Suprapubic skin (tissue), 4 donors: ENCODE results near the gene MAS1L. TPM values are rescaled to one million over a fixed set of nuclear protein-coding genes. Genes with fewer than 3 reads are reported as not detected.
"Not testable (repeated sequence)": the region's sequence is repeated elsewhere in the genome, so short reads cannot be mapped to it uniquely, and the experiment has no call there.

Experiments used
- DNase-seq, 2 donors: peaks; one replicate each; pipeline ENCODE4 v3.0.0-alpha.2; 2019; ENCODE audit warnings: low spot score in 2 of 2
- H3K27ac ChIP-seq: fragments of 200-600 bp; sonication (generic); one replicate; pipeline ENCODE4 v1.5.1; 2019
- H3K27me3 ChIP-seq: fragments of 200-600 bp; sonication (generic); one replicate; pipeline ENCODE4 v1.5.1; 2019
- H3K36me3 ChIP-seq: fragments of 200-600 bp; sonication (generic); one replicate; pipeline ENCODE4 v1.5.1; 2019
- H3K4me1 ChIP-seq: fragments of 200-600 bp; sonication (generic); one replicate; pipeline ENCODE4 v1.5.1; 2019
- H3K4me3 ChIP-seq: fragments of 200-600 bp; sonication (generic); one replicate; pipeline ENCODE4 v1.5.1; 2019; ENCODE audit warnings: mild to moderate bottlenecking
- H3K9me3 ChIP-seq: fragments of 200-600 bp; sonication (generic); one replicate; pipeline ENCODE4 v1.5.1; 2019
- EP300 ChIP-seq: sonication (generic); formaldehyde crosslinking; IDR thresholded peaks from one replicate; pipeline ENCODE4 v1.6.1; 2017; ENCODE audit warnings: antibody characterized with exemption
- POLR2A ChIP-seq, 2 donors: fragments of 450-650 bp; IDR thresholded peaks; one replicate each; pipeline ENCODE4 v1.6.1; 2017; ENCODE audit warnings: antibody characterized with exemption in 2 of 2, mild to moderate bottlenecking in 2 of 2, moderate library complexity in 2 of 2
- POLR2AphosphoS5 ChIP-seq, 3 donors: sonication (generic); formaldehyde crosslinking; IDR thresholded peaks; one replicate each; pipeline ENCODE4 v1.6.1; 2017; ENCODE audit warnings: antibody characterized with exemption in 3 of 3
- WGBS: methylation state at CpG from one replicate; pipeline ENCODE4 v1.1.5; 2018; 5-methylcytosine and 5-hydroxymethylcytosine counted together
- total RNA-seq, 4 donors: library from RNA; depleted of rRNA; stranded (reverse); fragments of >200 nt; gene quantifications; one replicate each; pipeline ENCODE4 v1.1.0, GENCODE V29; 2016
- TF ChIP-seq, protein P1 (sequence below), 2 donors: fragments of 200-600 bp in 1 of 2; fragments of 450-650 bp in 1 of 2; sonication (generic) in 1 of 2; IDR thresholded peaks; one replicate each; pipeline ENCODE4 v1.5.1; 2016 to 2019; ENCODE audit warnings: antibody characterized with exemption in 2 of 2, mild to moderate bottlenecking in 1 of 2, moderate library complexity in 1 of 2

MAS1L gene
- total RNA-seq, 4 donors from 2014 or later = not detected

DNA sequence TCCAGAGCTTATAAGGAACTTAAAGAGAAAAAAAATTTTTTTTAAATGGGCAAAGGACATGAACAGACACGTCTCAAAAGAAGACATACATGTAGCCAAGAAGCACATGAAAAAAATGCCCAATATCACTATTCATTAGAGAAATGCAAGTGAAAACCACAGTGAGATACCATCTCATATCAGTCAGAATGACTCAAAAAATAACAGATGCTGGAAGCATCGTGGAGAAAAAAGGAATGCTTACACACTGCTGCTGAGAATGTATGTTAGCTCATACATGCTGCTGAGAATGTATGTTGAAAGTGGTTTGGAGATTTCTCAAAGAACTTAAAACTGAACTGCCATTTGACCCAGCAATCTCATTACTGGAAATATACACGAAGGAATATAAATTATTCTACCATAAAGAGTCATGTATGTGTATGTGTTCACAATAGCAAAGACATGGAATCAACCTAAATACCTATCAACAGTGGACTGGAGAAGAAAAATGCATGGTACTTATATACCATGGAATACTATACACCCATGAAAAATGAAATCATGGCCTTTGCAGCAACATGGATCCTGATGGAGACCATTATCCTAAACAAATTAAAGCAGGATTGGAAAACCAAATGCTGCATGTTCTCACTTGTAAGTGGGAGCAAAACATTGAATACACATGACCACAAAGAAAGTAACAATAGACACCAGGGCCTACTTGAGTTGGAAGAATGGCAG, 36.1 kb downstream of the MAS1L start:
- DNase-seq = no peak
- TF ChIP-seq POLR2A (IDR thresholded peaks at IDR 0.05) (no peak), POLR2AphosphoS5 (IDR thresholded peaks at IDR 0.05) (no peak), EP300 (no peak)
- TF ChIP-seq, protein P1, sequence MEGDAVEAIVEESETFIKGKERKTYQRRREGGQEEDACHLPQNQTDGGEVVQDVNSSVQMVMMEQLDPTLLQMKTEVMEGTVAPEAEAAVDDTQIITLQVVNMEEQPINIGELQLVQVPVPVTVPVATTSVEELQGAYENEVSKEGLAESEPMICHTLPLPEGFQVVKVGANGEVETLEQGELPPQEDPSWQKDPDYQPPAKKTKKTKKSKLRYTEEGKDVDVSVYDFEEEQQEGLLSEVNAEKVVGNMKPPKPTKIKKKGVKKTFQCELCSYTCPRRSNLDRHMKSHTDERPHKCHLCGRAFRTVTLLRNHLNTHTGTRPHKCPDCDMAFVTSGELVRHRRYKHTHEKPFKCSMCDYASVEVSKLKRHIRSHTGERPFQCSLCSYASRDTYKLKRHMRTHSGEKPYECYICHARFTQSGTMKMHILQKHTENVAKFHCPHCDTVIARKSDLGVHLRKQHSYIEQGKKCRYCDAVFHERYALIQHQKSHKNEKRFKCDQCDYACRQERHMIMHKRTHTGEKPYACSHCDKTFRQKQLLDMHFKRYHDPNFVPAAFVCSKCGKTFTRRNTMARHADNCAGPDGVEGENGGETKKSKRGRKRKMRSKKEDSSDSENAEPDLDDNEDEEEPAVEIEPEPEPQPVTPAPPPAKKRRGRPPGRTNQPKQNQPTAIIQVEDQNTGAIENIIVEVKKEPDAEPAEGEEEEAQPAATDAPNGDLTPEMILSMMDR (IDR thresholded peaks at IDR 0.05) = no peak
- WGBS = 44% methylated on average over 3 of the region's 3 CpGs
- no peak overlapping the region for H3K27ac ChIP-seq
- H3K27me3 ChIP-seq = no peaks in the 10 kb centered on the region
- H3K4me1 ChIP-seq = no peaks in the 10 kb centered on the region
- no peaks in the 10 kb centered on the region for H3K36me3 ChIP-seq
- H3K9me3 ChIP-seq = no peaks in the 10 kb centered on the region
- H3K4me3 ChIP-seq = no peak overlapping the region

DNA sequence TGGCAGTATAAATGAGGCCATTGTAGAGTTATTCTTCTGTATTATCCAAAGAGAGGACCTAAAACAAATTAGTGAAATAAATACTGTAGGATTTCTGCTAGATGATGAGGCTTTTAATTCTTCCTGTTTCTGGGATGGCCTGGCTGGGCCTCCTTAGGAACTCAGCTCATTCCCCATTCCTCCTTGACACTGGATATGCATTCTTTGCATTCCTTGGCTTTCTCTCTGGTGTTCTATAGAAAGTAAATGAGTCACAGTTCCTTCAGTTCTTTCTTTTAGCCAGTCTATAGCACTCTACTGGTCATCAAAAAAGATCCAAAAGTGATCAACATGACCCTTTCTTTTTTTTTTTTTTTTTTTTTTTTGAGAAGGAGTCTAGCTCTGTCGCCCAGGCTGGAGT, 40.1 kb downstream of the MAS1L start:
- no peak for TF ChIP-seq EP300
- no peak for TF ChIP-seq POLR2A (IDR thresholded peaks at IDR 0.05)
- TF ChIP-seq POLR2AphosphoS5 (IDR thresholded peaks at IDR 0.05) = no peak
- TF ChIP-seq, protein P1 (IDR thresholded peaks at IDR 0.05) = no peak
- no peaks in the 10 kb centered on the region for H3K36me3 ChIP-seq
- H3K9me3 ChIP-seq = no peaks in the 10 kb centered on the region
- 100% methylated on average over 1 of the region's 1 CpG for WGBS
- no peak for DNase-seq
- H3K4me1 ChIP-seq = no peaks in the 10 kb centered on the region
- no peak overlapping the region for H3K27ac ChIP-seq
- no peak overlapping the region for H3K4me3 ChIP-seq
- H3K27me3 ChIP-seq = no peaks in the 10 kb centered on the region

DNA sequence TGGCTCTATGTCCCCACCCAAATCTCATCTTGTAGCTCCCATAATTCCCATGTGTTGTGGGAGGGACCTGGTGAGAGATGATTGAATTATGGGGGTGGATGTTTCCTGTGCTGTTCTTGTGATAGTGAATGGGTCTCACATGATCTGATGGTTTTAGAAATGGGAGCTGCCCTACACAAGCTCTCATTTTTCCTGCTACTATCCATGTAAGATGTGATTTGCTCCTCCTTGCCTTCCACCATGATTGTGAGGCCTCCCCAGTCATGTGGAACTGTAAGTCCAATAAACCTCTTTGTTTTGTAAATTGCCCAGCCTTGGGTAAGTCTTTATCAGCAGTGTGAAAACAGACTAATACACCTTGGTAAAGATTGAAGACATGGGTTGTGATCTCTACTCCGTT, 43.7 kb downstream of the MAS1L start:
- H3K4me3 ChIP-seq, DNase-seq, H3K36me3 ChIP-seq, H3K4me1 ChIP-seq, H3K27me3 ChIP-seq, H3K9me3 ChIP-seq, H3K27ac ChIP-seq: not testable (repeated sequence)
- 92% methylated on average over 1 of the region's 1 CpG for WGBS

DNA sequence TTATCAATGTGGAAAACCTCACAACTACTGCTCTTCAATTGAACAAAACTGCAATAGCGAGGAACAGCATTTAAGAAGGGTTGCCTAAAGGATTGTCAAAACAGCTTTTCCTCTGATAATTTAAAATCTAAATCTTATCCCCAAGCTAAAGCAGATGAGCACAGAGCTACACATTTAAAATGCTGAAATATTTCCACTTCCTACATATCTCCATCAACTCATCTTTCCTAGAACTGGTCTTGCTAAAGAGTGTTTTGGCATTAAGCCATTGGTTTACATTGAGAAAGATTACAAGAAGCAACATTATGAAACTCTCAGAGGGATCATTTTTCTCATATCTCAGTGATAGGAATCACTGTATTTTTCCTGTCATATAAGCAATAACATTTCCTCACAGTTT, 45.0 kb downstream of the MAS1L start:
- Histone ChIP-seq H3K36me3 (no peaks in the 10 kb centered on the region), H3K4me1 (no peaks in the 10 kb centered on the region), H3K27ac (no peak overlapping the region), H3K27me3 (no peaks in the 10 kb centered on the region), H3K4me3 (no peak overlapping the region), H3K9me3 (no peaks in the 10 kb centered on the region)
- DNase-seq = no peak
- 76% methylated on average over 1 of the region's 1 CpG for WGBS
- no peak for TF ChIP-seq EP300
- no peak for TF ChIP-seq POLR2A (IDR thresholded peaks at IDR 0.05)
- TF ChIP-seq, protein P1 (IDR thresholded peaks at IDR 0.05) = no peak
- TF ChIP-seq POLR2AphosphoS5 (IDR thresholded peaks at IDR 0.05) = no peak

DNA sequence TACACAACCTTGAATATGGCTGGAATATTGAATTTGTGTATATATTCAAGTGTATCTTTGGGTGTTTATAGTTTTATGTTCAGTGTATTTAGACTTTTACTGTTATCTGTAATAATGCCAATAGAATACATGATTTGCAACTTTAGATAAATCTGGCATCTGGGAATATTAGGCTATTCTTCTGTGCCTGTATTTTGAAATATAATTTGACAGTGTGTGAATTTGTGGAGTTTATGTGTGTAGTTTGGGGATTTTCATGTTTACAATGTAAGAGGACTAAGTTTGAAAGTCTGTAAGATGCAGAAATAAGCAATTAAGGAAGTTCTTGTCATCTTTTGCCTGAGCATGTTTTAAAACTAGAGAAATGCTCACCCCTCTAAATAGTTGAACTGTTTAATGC, 48.8 kb downstream of the MAS1L start, which contains the start of gene OR10C1:
TSS of gene OR10C1 (plus strand) at position 301 of the 400 bp plus-strand sequence. CDS start 710 bp downstream, outside the sequence.
- Histone ChIP-seq H3K27ac (no peak within 1 kb of the TSS), H3K9me3 (no peaks in the 10 kb centered on the region), H3K4me1 (no peaks in the 10 kb centered on the region), H3K36me3 (no peaks in the 10 kb centered on the region), H3K27me3 (no peaks in the 10 kb centered on the region), H3K4me3 (no peak within 1 kb of the TSS)
- DNase-seq = no peak
- TF ChIP-seq POLR2AphosphoS5 (IDR thresholded peaks at IDR 0.05) (no peak), EP300 (no peak), POLR2A (IDR thresholded peaks at IDR 0.05) (no peak)
- TF ChIP-seq, protein P1 (IDR thresholded peaks at IDR 0.05) = no peak

DNA sequence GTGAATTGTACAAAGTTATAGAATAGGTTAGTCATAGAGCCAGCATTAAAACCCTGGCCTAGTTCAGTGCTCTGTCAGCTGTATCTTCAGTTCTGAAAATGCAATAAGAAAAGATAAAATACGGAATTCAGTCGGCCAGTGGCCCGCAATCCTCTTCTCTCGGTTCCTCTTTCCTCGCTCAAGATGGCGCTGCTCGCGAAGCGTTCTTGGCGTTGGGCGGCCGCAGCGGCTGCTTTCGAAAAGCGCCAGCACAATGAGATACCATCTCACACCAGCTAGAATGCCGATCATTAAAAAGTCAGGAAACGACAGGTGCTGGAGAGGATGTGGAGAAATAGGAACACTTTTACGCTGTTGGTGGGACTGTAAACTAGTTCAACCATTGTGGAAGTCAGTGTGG, 51.0 kb downstream of the MAS1L start:
- WGBS = 61% methylated on average over 18 of the region's 18 CpGs
- H3K4me3 ChIP-seq, H3K9me3 ChIP-seq, H3K27ac ChIP-seq, H3K4me1 ChIP-seq, H3K27me3 ChIP-seq, DNase-seq, H3K36me3 ChIP-seq: not testable (repeated sequence)

Other genes with a start within 250 kb of the MAS1L start
- gene OR14J1, start 186.3 kb downstream of the MAS1L start, total RNA-seq = not detected
- not detected for gene OR5V1, start 119.1 kb downstream of the MAS1L start, total RNA-seq
- gene OR12D3, start 112.7 kb downstream of the MAS1L start, total RNA-seq = not detected
- not detected for gene OR12D2, start 92.3 kb downstream of the MAS1L start, total RNA-seq
- gene OR12D1, start 73.0 kb downstream of the MAS1L start, total RNA-seq = not detected
- gene OR10C1, start 48.6 kb downstream of the MAS1L start, total RNA-seq = not detected
- gene OR11A1, start 30.9 kb downstream of the MAS1L start, total RNA-seq = not detected
- not detected for gene OR2H1, start 30.8 kb downstream of the MAS1L start, total RNA-seq
- gene UBD, start 71.8 kb upstream of the MAS1L start, total RNA-seq = not detected
- not detected for gene OR2H2, start 97.2 kb upstream of the MAS1L start, total RNA-seq
- gene GABBR1, start 145.2 kb upstream of the MAS1L start, total RNA-seq = 10 to 100 TPM; 16.4 to 78.1 (median 31.1) TPM
- gene MOG, start 169.1 kb upstream of the MAS1L start, total RNA-seq = not detected
- under 1 TPM in 1 of 4 donors, not detected in 3; 0.76 TPM for gene ZFP57, start 193.2 kb upstream of the MAS1L start, total RNA-seq
- 100 to 1,000 TPM in 1 of 4 donors, 10 to 100 TPM in 3; 25.6 to 162 (median 62.2) TPM for gene HLA-F, start 235.5 kb upstream of the MAS1L start, total RNA-seq